ENCODE data around the gene UBL3. TPM values are rescaled to one million over a fixed set of nuclear protein-coding genes. Genes with fewer than 3 reads are reported as not detected.

Gene UBL3
- total and polyA plus RNA-seq, 8 donors, result 37.2 to 50.4 (median 44.3) TPM

DNA sequence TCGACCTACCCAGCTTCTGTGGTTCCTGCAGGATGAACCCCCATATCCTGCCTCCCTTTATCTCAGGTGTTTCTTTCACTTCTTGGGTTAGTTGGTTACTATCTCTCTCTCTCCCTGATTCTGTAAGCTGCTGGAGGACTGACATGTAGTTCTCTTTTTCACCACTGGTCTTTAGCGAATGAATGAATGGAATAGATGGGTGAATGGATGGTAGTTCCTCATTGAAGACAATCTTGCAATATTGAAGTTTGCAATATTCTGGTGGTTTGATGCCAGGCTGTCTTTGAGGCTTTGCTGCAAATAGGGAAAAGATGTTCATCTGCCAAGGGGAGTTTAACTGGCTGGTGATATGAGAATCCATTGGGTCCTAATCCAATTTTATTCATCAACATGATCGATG lies 120.2 kb downstream of the UBL3 start:
- intact Hi-C loops (cut with DNase I), result no loop called here
- Histone ChIP-seq H3K4me3 (no peak overlapping the region), H3K4me1 (no peaks in the 10 kb centered on the region), H3K36me3 (no peaks in the 10 kb centered on the region), H3K9me3 (no peaks in the 10 kb centered on the region), H3K27me3 (peaks cover 0 to 41% of the 10 kb centered on the region in 2 donors), H3K27ac (no peak overlapping the region)
- no peak for DNase-seq
- no peak for ATAC-seq
- TF ChIP-seq, protein P1, sequence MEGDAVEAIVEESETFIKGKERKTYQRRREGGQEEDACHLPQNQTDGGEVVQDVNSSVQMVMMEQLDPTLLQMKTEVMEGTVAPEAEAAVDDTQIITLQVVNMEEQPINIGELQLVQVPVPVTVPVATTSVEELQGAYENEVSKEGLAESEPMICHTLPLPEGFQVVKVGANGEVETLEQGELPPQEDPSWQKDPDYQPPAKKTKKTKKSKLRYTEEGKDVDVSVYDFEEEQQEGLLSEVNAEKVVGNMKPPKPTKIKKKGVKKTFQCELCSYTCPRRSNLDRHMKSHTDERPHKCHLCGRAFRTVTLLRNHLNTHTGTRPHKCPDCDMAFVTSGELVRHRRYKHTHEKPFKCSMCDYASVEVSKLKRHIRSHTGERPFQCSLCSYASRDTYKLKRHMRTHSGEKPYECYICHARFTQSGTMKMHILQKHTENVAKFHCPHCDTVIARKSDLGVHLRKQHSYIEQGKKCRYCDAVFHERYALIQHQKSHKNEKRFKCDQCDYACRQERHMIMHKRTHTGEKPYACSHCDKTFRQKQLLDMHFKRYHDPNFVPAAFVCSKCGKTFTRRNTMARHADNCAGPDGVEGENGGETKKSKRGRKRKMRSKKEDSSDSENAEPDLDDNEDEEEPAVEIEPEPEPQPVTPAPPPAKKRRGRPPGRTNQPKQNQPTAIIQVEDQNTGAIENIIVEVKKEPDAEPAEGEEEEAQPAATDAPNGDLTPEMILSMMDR (IDR thresholded peaks at IDR 0.05), result no peak

DNA sequence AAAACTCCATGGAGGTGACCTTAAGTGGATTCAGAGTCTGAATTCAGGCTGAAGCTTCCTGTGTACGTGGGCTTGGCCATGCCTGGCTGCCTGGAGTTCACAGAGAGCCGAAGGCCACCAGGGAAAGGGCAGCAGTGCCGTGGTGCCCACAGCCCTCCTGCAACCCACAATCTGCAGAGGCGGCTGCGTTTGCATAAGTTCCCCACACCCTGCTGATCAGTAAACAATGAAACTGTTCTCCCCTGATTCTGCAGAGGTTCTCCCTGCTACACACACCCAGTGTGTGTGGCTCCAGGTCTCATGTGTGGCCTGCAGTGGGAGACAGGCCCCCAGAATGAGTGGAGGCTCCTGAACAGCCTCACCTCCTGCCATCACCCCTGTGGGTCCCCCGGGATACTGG lies 128.0 kb downstream of the UBL3 start:
- H3K27me3 ChIP-seq, result no peaks in the 10 kb centered on the region
- no peak overlapping the region for H3K4me3 ChIP-seq
- H3K27ac ChIP-seq, result no peak overlapping the region
- DNase-seq, result no peak
- no peaks in the 10 kb centered on the region for H3K9me3 ChIP-seq
- intact Hi-C loops (cut with DNase I), result no loop called here
- H3K36me3 ChIP-seq, result no peaks in the 10 kb centered on the region
- no peak for ATAC-seq
- TF ChIP-seq, protein P1 (IDR thresholded peaks at IDR 0.05), result no peak
- H3K4me1 ChIP-seq, result no peaks in the 10 kb centered on the region

DNA sequence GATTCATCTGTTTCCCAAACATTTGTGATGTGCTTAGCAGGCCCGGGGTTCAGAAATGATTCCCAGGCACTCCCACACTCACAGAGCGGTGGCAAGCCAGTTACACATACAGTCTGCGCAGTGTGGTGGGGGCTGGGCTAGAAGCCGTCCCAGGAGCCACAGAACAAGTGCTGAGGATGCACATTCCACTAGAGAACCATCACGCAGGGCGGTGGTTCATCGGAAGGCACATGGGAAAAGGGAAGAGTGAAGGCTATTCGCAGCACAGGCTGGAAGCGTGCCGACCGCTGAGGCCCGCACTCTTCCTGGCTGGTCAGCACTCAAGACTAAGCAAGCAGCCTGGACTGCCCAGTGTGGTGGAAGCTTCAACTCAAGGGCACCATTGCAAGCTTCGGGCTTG lies 128.7 kb downstream of the UBL3 start:
- Histone ChIP-seq H3K27me3 (no peaks in the 10 kb centered on the region), H3K4me3 (no peak overlapping the region), H3K36me3 (no peaks in the 10 kb centered on the region), H3K4me1 (no peaks in the 10 kb centered on the region), H3K27ac (no peak overlapping the region), H3K9me3 (no peaks in the 10 kb centered on the region)
- DNase-seq, result no peak
- intact Hi-C loops (cut with DNase I), result no loop called here
- ATAC-seq, result no peak
- TF ChIP-seq, protein P1 (IDR thresholded peaks at IDR 0.05), result no peak

DNA sequence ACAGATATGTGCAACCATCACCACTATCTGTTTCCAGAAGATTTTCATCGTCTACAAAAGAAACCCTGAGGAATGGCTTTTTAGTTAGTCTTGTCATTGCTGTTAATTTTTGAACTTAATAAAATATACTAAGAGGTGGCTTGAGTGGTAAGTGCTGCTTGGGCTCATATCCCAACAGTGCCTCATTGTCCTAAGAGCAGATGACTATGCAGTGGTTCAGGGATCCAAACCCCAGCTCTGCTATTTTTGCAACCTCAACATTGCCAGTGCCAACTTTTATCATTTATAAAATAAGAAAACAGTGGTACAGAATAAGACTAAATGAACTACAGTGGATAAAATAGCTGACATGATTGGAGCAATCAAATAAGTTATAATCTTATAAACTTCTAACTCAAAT lies 131.7 kb downstream of the UBL3 start:
- TF ChIP-seq, protein P1 (IDR thresholded peaks at IDR 0.05), result no peak
- no peak for DNase-seq
- Histone ChIP-seq H3K27me3 (no peaks in the 10 kb centered on the region), H3K36me3 (no peaks in the 10 kb centered on the region), H3K4me1 (no peaks in the 10 kb centered on the region), H3K27ac (no peak overlapping the region), H3K4me3 (no peak overlapping the region), H3K9me3 (peaks cover 0 to 8% of the 10 kb centered on the region in 2 donors)
- no peak for ATAC-seq
- intact Hi-C loops (cut with DNase I), result no loop called here

DNA sequence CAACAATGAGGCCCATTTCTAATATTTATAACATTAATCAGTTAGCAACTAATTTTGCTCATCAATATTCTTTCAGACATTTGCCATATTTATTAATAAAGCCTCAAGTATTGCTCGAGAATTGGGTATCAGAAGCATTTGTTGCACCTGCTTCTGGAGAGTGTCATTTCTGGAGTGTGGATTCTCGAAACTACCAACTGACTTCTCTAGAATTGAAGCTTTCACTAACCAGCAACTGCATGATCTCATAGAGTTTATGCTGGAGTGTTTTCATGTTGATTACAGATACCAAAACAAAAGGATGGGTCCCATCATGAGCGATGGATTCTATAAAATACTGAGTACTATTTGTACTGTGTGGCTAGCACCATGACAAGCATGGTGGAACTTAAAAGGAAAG lies 133.9 kb downstream of the UBL3 start:
- Histone ChIP-seq H3K4me1 (no peaks in the 10 kb centered on the region), H3K27ac (no peak overlapping the region), H3K4me3 (no peak overlapping the region), H3K9me3 (peaks cover 0 to 9% of the 10 kb centered on the region in 2 donors), H3K36me3 (no peaks in the 10 kb centered on the region), H3K27me3 (peaks cover 0 to 10% of the 10 kb centered on the region in 2 donors)
- DNase-seq (no peak), ATAC-seq (no peak)
- TF ChIP-seq, protein P1 (IDR thresholded peaks at IDR 0.05), result no peak
- intact Hi-C loops (cut with DNase I), result no loop called here
